ENCODE data around the gene GNG2. TPM values are rescaled to one million over a fixed set of nuclear protein-coding genes. Genes with fewer than 3 reads are reported as not detected.

Gene GNG2
- total RNA-seq, 1 experiment from 2014 or later: 7.0 TPM

DNA sequence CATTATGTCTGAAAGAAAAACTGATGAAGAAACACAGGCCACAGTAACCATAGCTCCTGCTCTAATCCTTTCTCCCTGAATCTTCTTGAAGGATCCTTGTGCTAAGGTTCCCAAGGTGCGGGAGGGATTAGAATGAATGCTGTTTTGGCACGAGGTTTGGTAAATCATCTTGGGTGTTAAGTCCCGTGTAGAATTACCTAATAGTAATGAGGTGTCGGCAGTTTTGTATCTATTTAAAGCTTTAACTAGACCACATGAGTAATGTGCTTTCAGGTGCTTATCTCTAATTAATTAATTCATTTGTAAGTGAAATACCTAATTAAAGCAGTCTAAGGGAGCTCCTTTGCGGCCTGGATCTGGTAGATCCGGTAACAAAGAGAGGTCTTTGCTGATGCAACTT, 53.9 kb downstream of the GNG2 start:
- H4K91ac ChIP-seq (ENCODE audit: insufficient read length, low read depth, low read length): no peak overlapping the region
- H3K4me1 ChIP-seq (ENCODE audit: insufficient read depth, low read length): no peaks in the 10 kb centered on the region
- WGBS (ENCODE audit: extremely low coverage, insufficient read length, low lambda C conversion rate): no CpG with 5 or more reads among the region's 6 CpGs
- H2BK5ac ChIP-seq (ENCODE audit: insufficient read length, low read length): no peak overlapping the region
- no peaks in the 10 kb centered on the region for H3K27me3 ChIP-seq (ENCODE audit: insufficient read depth, low read length)
- H3K9ac ChIP-seq (ENCODE audit: extremely low read depth, insufficient read length, low read length): no peak overlapping the region
- H3K4me1 Mint-ChIP-seq: peaks cover 3 to 5% of the 10 kb centered on the region in 2 experiments; a peak in 2 of 4 replicates
- H2AK5ac ChIP-seq (ENCODE audit: insufficient read length, low read length): no peak overlapping the region
- H3K79me2 ChIP-seq (ENCODE audit: insufficient read depth, low read length): no peaks in the 10 kb centered on the region
- no peak overlapping the region for H3T11ph ChIP-seq (ENCODE audit: low read length)
- no peak overlapping the region for H3K27ac Mint-ChIP-seq
- no peaks in the 10 kb centered on the region for H3K9me3 Mint-ChIP-seq
- no peak overlapping the region for H3K4me2 ChIP-seq (ENCODE audit: insufficient read depth, insufficient read length, low read length)
- no peaks in the 10 kb centered on the region for H3K9me3 ChIP-seq (ENCODE audit: control insufficient read depth, low read depth, low read length)
- H4K20me1 ChIP-seq (ENCODE audit: control insufficient read depth, insufficient read depth, insufficient read length): no peaks in the 10 kb centered on the region
- no peak overlapping the region for H2BK20ac ChIP-seq (ENCODE audit: low read depth, low read length, poor library complexity, severe bottlenecking)
- no peak overlapping the region for H3K4ac ChIP-seq (ENCODE audit: low read depth, low read length)
- H2BK15ac ChIP-seq (ENCODE audit: low read depth, low read length): no peak overlapping the region
- no peak overlapping the region for H3K18ac ChIP-seq (ENCODE audit: insufficient read length, low read depth, low read length)
- no peak for DNase-seq
- H3K27ac ChIP-seq (ENCODE audit: insufficient read length, low read depth, low read length): no peak overlapping the region
- no peak overlapping the region for H2BK120ac ChIP-seq (ENCODE audit: low read depth, low read length, poor library complexity, severe bottlenecking)
- no peak overlapping the region for H4K8ac ChIP-seq (replicated peaks; ENCODE audit: insufficient read length, low read depth, low read length)
- H3K79me1 ChIP-seq (ENCODE audit: insufficient read depth, low read depth, low read length, poor library complexity, severe bottlenecking): no peaks in the 10 kb centered on the region
- no peak overlapping the region for H4K5ac ChIP-seq (ENCODE audit: insufficient read length, low read depth, low read length)
- no peak overlapping the region for H3K23ac ChIP-seq (ENCODE audit: insufficient read length, low read depth, low read length)
- no peaks in the 10 kb centered on the region for H3K23me2 ChIP-seq (ENCODE audit: insufficient read length, low read depth, low read length, poor library complexity, severe bottlenecking)
- H3K36me3 Mint-ChIP-seq (ENCODE audit: insufficient read depth in 1 of 3, low read depth in 3 of 3): no peaks in the 10 kb centered on the region
- no peak overlapping the region for H3K56ac ChIP-seq (ENCODE audit: insufficient read length, low read depth, low read length)
- no peak for TF ChIP-seq CTCF (conservative IDR thresholded peaks at IDR 0.05)
- H3K27me3 Mint-ChIP-seq (ENCODE audit: low read depth): no peaks in the 10 kb centered on the region
- H2BK12ac ChIP-seq (ENCODE audit: insufficient read length, low read depth, low read length): no peak overlapping the region
- H2AFZ ChIP-seq (ENCODE audit: low read length): no peak overlapping the region
- H3K14ac ChIP-seq (ENCODE audit: insufficient read depth, low read length): no peak overlapping the region
- H3K4me3 Mint-ChIP-seq: no peak overlapping the region
